22Rv1 (cell line): ENCODE data around the gene OR4K1.

ENCODE experiments used
- H3K27ac ChIP-seq: fragments of 450-650 bp; 2 replicates; pipeline ENCODE4 v1.5.1; 2017
- CTCF ChIP-seq: fragments of 450-650 bp; IDR thresholded peaks from 2 replicates; pipeline ENCODE4 v1.5.1; 2017; ENCODE audit warnings: mild to moderate bottlenecking
- ZFX ChIP-seq: fragments of 450-650 bp; IDR thresholded peaks from 2 replicates; pipeline ENCODE4 v1.6.1; 2017; ENCODE audit warnings: antibody characterized with exemption, borderline replicate concordance

Gene OR4K1

GRCh38 chr14:19974844-19975243 lies 44.1 kb downstream of the OR4K1 start:
- TF ChIP-seq CTCF (no peak), ZFX (no peak)
- H3K27ac ChIP-seq, result no peak overlapping the region

GRCh38 chr14:19975291-19975690 lies 44.6 kb downstream of the OR4K1 start, which contains the start of gene OR4K15:
OR4K15 (plus strand) TSS chr14:19975591; CDS start chr14:19975591, 0 bp downstream.
- TF ChIP-seq ZFX (no peak), CTCF (no peak)
- H3K27ac ChIP-seq, result no peak within 1 kb of the TSS
